Endothelial cell of umbilical vein (primary cell): Measurements from ENCODE around the gene SEMA6A. TPM values are rescaled to one million over a fixed set of nuclear protein-coding genes. Genes with fewer than 3 reads are reported as not detected.

Experiments
- BruUV-seq: library from RNA; stranded (reverse); fragments of 400-500 nt; replicated peaks from 2 replicates; lab custom pipeline; 2021; lab: Mats Ljungman, UMichigan
- CTCF ChIA-PET: fragments of 300-600, 350-600 bp; sonication (Branson Sonifier 250); formaldehyde crosslinking; loops from one replicate; lab custom pipeline; 2021; ENCODE audit warnings: antibody characterized with exemption, inconsistent platforms; lab: Charles Lee
- POLR2A ChIA-PET: fragments of 300-600, 350-600 bp; sonication (Branson Sonifier 250); formaldehyde crosslinking; loops from one replicate; lab custom pipeline; 2021; ENCODE audit warnings: antibody characterized with exemption, inconsistent platforms; lab: Charles Lee
- DNase-seq: peaks from one replicate; pipeline ENCODE4 v3.0.0-alpha.2; 2011; ENCODE audit warnings: low read depth, low spot score
- FAIRE-seq: peaks from 2 replicates; lab custom pipeline; 2011; peaks lifted over from hg19 to GRCh38; lab: Jason Lieb, UNC
- H2AFZ ChIP-seq: 2 replicates; pipeline ENCODE4 v1.6.0; 2012; ENCODE audit warnings: low read depth, low read length, control low read depth, inconsistent platforms
- H3K27ac ChIP-seq: 2 replicates; pipeline ENCODE4 v1.5.1; 2011; ENCODE audit warnings: low read depth, mild to moderate bottlenecking, control low read depth, low read length, moderate library complexity; ENCODE audit not compliant: insufficient read depth
- H3K27me3 ChIP-seq, 2 experiments: 2 replicates each; pipeline versions ENCODE4 v1.6.0 to v1.6.1; 2011; ENCODE audit warnings: low read length in 2 of 2, mixed read lengths in 1 of 2; ENCODE audit not compliant: control insufficient read depth in 2 of 2, insufficient read depth in 2 of 2
- H3K36me3 ChIP-seq, 2 experiments: 2 replicates in 1 of 2; 3 replicates in 1 of 2; pipeline ENCODE4 v1.5.1; 2011; ENCODE audit warnings: low read length in 2 of 2, mild to moderate bottlenecking in 1 of 2, moderate library complexity in 1 of 2; ENCODE audit not compliant: control insufficient read depth in 2 of 2, insufficient read depth in 2 of 2; ENCODE audit errors: extremely low read depth in 1 of 2
- H3K4me1 ChIP-seq: 3 replicates; pipeline ENCODE4 v1.5.1; 2011; ENCODE audit warnings: mild to moderate bottlenecking, low read length; ENCODE audit not compliant: control insufficient read depth, insufficient read depth; ENCODE audit errors: extremely low read depth
- H3K4me2 ChIP-seq: 2 replicates; pipeline ENCODE4 v1.6.1; 2011; ENCODE audit warnings: low read length, control low read depth, mixed read lengths; ENCODE audit not compliant: insufficient read depth
- H3K4me3 ChIP-seq, 3 experiments: fragments of 200-600 bp in 1 of 3; sonication (generic), shearing (Covaris generic) in 1 of 3; replicated peaks in 1 of 3; 2 replicates each; pipeline ENCODE4 v1.5.1; 2011 to 2016; ENCODE audit warnings: control low read depth in 3 of 3, low read length in 3 of 3, mild to moderate bottlenecking in 2 of 3, inconsistent platforms in 1 of 3, low read depth in 1 of 3, moderate library complexity in 1 of 3; ENCODE audit not compliant: insufficient read depth in 1 of 3
- H3K79me2 ChIP-seq: 2 replicates; pipeline ENCODE4 v1.6.0; 2012; ENCODE audit warnings: low read length, inconsistent platforms; ENCODE audit not compliant: control insufficient read depth, insufficient read depth
- H3K9ac ChIP-seq: replicated peaks from 2 replicates; pipeline ENCODE3; 2011; ENCODE audit warnings: low read length, control low read depth; ENCODE audit not compliant: insufficient read depth; ENCODE audit errors: extremely low read depth
- H3K9me1 ChIP-seq: replicated peaks from 3 replicates; pipeline ENCODE4 v1.6.0; 2011; ENCODE audit warnings: mild to moderate bottlenecking, low read length; ENCODE audit not compliant: control insufficient read depth, insufficient read depth; ENCODE audit errors: extremely low read depth
- H3K9me3 ChIP-seq: replicated peaks from 2 replicates; pipeline ENCODE4 v1.5.1; 2012; ENCODE audit warnings: low read length, inconsistent platforms; ENCODE audit not compliant: control insufficient read depth, insufficient read depth
- H4K20me1 ChIP-seq: replicated peaks from 2 replicates; pipeline ENCODE3; 2011; ENCODE audit warnings: mild to moderate bottlenecking, low read length; ENCODE audit not compliant: control insufficient read depth, insufficient read depth; ENCODE audit errors: extremely low read depth
- CTCF ChIP-seq, 2 donors: IDR thresholded peaks; 1 replicate in 1 of 2; 2 replicates in 1 of 2; pipeline ENCODE4 v1.5.1; 2011; ENCODE audit warnings: low read length in 2 of 2, mild to moderate bottlenecking in 2 of 2, moderate library complexity in 2 of 2, control low read depth in 1 of 2, inconsistent platforms in 1 of 2, low read depth in 1 of 2; ENCODE audit not compliant: insufficient read depth in 1 of 2; ENCODE audit errors: extremely low read depth in 1 of 2
- EZH2 ChIP-seq: IDR thresholded peaks from 2 replicates; pipeline ENCODE4 v1.6.1; 2012; ENCODE audit warnings: borderline replicate concordance, low read depth, mild to moderate bottlenecking, moderate library complexity, low read length, inconsistent platforms; ENCODE audit not compliant: severe bottlenecking
- FOS ChIP-seq: IDR thresholded peaks from 2 replicates; pipeline ENCODE4 v1.6.1; 2011; ENCODE audit warnings: mild to moderate bottlenecking, low read length, moderate library complexity, borderline replicate concordance; ENCODE audit not compliant: insufficient read depth
- GATA2 ChIP-seq: IDR thresholded peaks from 2 replicates; pipeline ENCODE4 v1.7.0; 2011; ENCODE audit warnings: low read depth, mild to moderate bottlenecking, moderate library complexity, mixed read lengths, low read length; ENCODE audit not compliant: insufficient read length, insufficient read depth
- JUN ChIP-seq: IDR thresholded peaks from 2 replicates; pipeline ENCODE4 v1.6.1; 2011; ENCODE audit warnings: borderline replicate concordance, low read depth; ENCODE audit not compliant: insufficient read length, insufficient read depth
- MAX ChIP-seq: IDR thresholded peaks from 2 replicates; pipeline ENCODE4 v1.6.1; 2011; ENCODE audit not compliant: insufficient read depth, insufficient read length
- MYC ChIP-seq: IDR thresholded peaks from one replicate; pipeline ENCODE4 v1.6.1; 2011; ENCODE audit warnings: mild to moderate bottlenecking, low read depth, low read length
- POLR2A ChIP-seq: IDR thresholded peaks from 2 replicates; pipeline ENCODE4 v1.6.1; 2012; ENCODE audit warnings: low read depth, mild to moderate bottlenecking, control low read depth, low read length
- POLR2AphosphoS5 ChIP-seq: IDR thresholded peaks from 2 replicates; pipeline ENCODE4 v1.6.1; 2012; ENCODE audit warnings: low read depth, mild to moderate bottlenecking, control low read depth, low read length, moderate library complexity; ENCODE audit not compliant: insufficient read depth
- dilution Hi-C: fragments of 300-500 bp; cut with MboI; formaldehyde crosslinking; loops from one replicate; pipeline ENCODE4 v1.15.0; 2019; ENCODE audit warnings: low sequenced_read_pairs; ENCODE audit not compliant: extremely low pct_ligation_motif_present
- intact Hi-C: fragments of 100-400 bp; cut with micrococcal nuclease; formaldehyde crosslinking; loops from one replicate; pipeline ENCODE4 v1.10.0; 2022
- polyA plus RNA-seq, 4 experiments: library from polyadenylated mRNA; depleted of rRNA in 3 of 4; stranded (reverse) in 3 of 4; unstranded in 1 of 4; fragments of >200 nt; gene quantifications; 2 replicates each; pipeline versions ENCODE4 v1.2.1 to v1.2.3, GENCODE V29; 2011 to 2012; ENCODE audit warnings: missing spikeins in 1 of 4
- total RNA-seq: library from RNA; stranded (reverse); gene quantifications from 2 replicates; pipeline ENCODE4 v1.2.3, GENCODE V29; 2021

The SEMA6A gene
- total and polyA plus RNA-seq, 2 donors (not counting 3 experiments of a cell fraction or from before 2014, with no cell fraction given) = 0.43 to 1.5 TPM

- Histone ChIP-seq H3K9ac (no peak overlapping the region), H3K4me1 (no peaks in the 10 kb centered on the region), H3K27me3 (no peaks in the 10 kb centered on the region), H3K9me1 (no peaks in the 10 kb centered on the region), H3K9me3 (no peaks in the 10 kb centered on the region), H4K20me1 (no peaks in the 10 kb centered on the region), H3K4me2 (no peak overlapping the region), H3K79me2 (no peaks in the 10 kb centered on the region), H3K4me3 (no peak overlapping the region), H3K36me3 (no peaks in the 10 kb centered on the region), H2AFZ (no peak overlapping the region), H3K27ac (no peak overlapping the region)
- BruUV-seq = no TSS peak
- CTCF ChIA-PET = no interaction called here
- dilution Hi-C loops = no loop called here
- intact Hi-C loops = no loop called here
- POLR2A ChIA-PET = no interaction called here
- DNase-seq = no peak
- TF ChIP-seq GATA2 (no peak), FOS (no peak), POLR2AphosphoS5 (no peak), MAX (no peak), CTCF (IDR thresholded peaks at IDR 0.05; ENCODE audit: extremely low read depth in 1 of 2, insufficient read depth in 1 of 2, low read depth in 1 of 2, low read length in 2 of 2) (no peak), MYC (no peak), POLR2A (no peak), EZH2 (no peak), JUN (no peak)
- no peak for FAIRE-seq
These were observed 18.7 kb upstream of the SEMA6A start for GRCh38 chr5:116593340-116593739.
